ENCODE measurements around the gene PKP3.
A peak's percentile ranks its signal among the peaks of the same experiment; 100 is the strongest.

Gene PKP3

DNA sequence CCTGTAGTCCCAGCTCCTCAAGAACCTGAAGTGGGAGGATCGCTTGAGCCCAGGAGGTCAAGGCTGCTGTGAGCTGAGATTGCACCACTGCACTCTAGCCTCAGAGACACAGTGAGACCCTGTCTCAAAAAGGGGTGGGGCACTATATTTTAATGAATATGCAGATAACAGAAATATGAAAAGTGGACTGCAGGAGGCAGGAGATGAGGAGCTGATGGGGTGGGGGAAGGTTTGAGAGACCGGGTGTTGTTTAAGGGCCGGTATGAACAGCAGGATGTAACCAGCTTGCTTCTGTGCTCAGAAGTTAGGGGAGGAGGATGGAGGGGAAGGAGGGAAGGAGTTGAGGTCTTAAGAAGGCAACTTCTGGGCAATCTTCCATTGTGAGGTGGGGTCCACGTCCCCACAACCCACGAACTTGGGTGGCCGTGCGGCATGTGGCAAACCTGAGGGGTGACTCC lies 26.0 kb upstream of the PKP3 start (continued):
- TF ChIP-seq GLIS3 (CRISPR knock-in tag; IDR thresholded peaks at IDR 0.05), result no peak
- TF ChIP-seq TOX (CRISPR knock-in tag; IDR thresholded peaks at IDR 0.05; ENCODE audit: borderline replicate concordance), result no peak

DNA sequence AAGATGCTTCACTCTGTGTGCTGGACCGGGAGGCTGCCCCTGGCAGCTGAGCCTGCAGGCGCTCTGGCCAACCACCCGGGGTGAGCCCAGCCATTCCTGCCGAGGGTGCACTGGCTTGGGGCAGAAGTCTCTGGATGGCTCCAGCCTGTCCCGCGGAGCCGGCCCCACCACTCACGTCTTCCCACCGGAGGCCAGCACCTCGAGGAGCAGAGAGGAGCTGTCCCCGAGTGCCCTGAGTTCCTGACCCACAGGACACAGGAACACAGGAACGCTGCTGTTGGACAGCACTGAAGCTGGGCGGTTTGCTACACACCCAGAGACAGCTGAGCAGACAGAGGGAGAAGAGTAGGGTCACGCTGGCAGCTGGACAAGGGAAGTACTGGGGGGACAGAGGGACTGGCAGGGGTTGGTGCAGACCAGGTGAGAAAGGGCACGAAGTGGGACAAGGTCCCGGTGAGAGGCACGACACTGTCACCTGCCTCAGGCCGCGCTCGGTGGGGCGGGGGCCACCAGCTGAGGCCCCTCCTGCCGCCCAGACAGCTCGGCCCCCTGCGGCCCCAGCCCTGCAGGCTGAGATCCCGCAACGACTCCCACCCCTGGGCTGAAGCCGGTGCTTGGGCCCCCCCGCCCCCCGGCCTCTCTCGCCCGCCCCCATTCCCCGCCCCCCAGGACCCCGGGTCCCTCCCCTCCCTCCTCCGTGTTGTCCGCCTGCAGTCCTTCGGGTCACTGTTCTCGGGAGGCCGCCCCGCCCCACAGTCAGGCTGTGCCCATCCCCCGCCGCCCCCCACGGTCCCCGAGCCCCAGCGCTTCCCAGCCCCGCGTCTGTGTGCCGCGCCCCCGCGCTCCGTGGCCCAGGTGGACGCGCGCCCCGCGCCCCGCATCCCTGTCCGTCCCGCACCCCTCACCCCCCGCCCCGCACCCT lies 25.3 kb upstream of the PKP3 start:
- no peak for TF ChIP-seq SNAI2 (CRISPR knock-in tag; IDR thresholded peaks at IDR 0.05)
- TF ChIP-seq ESRRG (CRISPR knock-in tag; IDR thresholded peaks at IDR 0.05), result no peak
- TF ChIP-seq ARNTL (CRISPR knock-in tag; IDR thresholded peaks at IDR 0.05; ENCODE audit: borderline replicate concordance, low read depth), result no peak
- TF ChIP-seq, protein P1, sequence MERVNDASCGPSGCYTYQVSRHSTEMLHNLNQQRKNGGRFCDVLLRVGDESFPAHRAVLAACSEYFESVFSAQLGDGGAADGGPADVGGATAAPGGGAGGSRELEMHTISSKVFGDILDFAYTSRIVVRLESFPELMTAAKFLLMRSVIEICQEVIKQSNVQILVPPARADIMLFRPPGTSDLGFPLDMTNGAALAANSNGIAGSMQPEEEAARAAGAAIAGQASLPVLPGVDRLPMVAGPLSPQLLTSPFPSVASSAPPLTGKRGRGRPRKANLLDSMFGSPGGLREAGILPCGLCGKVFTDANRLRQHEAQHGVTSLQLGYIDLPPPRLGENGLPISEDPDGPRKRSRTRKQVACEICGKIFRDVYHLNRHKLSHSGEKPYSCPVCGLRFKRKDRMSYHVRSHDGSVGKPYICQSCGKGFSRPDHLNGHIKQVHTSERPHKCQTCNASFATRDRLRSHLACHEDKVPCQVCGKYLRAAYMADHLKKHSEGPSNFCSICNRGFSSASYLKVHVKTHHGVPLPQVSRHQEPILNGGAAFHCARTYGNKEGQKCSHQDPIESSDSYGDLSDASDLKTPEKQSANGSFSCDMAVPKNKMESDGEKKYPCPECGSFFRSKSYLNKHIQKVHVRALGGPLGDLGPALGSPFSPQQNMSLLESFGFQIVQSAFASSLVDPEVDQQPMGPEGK (CRISPR knock-in tag; IDR thresholded peaks at IDR 0.05; ENCODE audit: borderline replicate concordance), result no peak
- TF ChIP-seq, protein P2, sequence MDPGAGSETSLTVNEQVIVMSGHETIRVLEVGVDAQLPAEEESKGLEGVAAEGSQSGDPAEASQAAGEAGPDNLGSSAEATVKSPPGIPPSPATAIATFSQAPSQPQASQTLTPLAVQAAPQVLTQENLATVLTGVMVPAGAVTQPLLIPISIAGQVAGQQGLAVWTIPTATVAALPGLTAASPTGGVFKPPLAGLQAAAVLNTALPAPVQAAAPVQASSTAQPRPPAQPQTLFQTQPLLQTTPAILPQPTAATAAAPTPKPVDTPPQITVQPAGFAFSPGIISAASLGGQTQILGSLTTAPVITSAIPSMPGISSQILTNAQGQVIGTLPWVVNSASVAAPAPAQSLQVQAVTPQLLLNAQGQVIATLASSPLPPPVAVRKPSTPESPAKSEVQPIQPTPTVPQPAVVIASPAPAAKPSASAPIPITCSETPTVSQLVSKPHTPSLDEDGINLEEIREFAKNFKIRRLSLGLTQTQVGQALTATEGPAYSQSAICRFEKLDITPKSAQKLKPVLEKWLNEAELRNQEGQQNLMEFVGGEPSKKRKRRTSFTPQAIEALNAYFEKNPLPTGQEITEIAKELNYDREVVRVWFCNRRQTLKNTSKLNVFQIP (CRISPR knock-in tag; IDR thresholded peaks at IDR 0.05; ENCODE audit: borderline replicate concordance, low read depth), result no peak
- no peak for TF ChIP-seq PPARA (CRISPR knock-in tag; IDR thresholded peaks at IDR 0.05; ENCODE audit: borderline replicate concordance)
- TF ChIP-seq GLIS3 (CRISPR knock-in tag; IDR thresholded peaks at IDR 0.05), result no peak
- no peak for TF ChIP-seq ZNF8 (CRISPR knock-in tag; IDR thresholded peaks at IDR 0.05)
- no peak for TF ChIP-seq ZFP30 (CRISPR knock-in tag; IDR thresholded peaks at IDR 0.05)
- ATAC-seq, result peak; percentile 74

DNA sequence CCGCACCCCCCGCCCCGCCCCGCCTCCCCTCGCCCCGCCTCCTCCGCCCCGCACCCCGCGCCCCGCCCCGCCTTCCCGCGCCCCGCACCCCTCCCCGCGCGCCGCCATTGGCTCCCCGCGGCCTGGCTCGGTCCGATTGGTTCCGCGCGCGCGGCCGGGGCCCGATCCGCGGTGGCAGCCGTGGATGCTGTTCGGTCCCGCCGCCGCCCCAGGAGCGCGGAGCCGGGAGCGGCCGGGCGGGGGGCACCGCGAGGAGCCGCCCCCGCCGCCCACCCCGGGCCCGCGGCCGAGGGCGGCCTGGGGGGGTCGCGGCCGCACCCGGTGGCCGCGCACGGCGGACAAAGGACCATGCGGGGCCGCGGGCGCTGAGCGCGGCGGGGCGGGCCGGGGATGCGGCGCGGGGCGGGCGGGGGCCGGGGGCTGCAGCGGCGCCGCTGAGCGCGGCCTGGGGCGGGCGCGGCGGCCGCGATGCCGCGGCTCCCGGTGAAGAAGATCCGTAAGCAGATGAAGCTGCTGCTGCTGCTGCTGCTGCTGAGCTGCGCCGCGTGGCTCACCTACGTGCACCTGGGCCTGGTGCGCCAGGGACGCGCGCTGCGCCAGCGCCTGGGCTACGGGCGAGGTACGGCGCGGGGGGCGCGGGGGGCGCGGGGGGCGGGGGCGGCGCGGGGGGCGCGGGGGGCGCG lies 24.5 kb upstream of the PKP3 start, which contains the start of gene B4GALNT4:
Gene B4GALNT4, plus strand, starts transcription at position 164 of the 683 bp plus-strand sequence. Its CDS starts 305 bp downstream, at position 469.
- ATAC-seq, result peak; percentile 42

DNA sequence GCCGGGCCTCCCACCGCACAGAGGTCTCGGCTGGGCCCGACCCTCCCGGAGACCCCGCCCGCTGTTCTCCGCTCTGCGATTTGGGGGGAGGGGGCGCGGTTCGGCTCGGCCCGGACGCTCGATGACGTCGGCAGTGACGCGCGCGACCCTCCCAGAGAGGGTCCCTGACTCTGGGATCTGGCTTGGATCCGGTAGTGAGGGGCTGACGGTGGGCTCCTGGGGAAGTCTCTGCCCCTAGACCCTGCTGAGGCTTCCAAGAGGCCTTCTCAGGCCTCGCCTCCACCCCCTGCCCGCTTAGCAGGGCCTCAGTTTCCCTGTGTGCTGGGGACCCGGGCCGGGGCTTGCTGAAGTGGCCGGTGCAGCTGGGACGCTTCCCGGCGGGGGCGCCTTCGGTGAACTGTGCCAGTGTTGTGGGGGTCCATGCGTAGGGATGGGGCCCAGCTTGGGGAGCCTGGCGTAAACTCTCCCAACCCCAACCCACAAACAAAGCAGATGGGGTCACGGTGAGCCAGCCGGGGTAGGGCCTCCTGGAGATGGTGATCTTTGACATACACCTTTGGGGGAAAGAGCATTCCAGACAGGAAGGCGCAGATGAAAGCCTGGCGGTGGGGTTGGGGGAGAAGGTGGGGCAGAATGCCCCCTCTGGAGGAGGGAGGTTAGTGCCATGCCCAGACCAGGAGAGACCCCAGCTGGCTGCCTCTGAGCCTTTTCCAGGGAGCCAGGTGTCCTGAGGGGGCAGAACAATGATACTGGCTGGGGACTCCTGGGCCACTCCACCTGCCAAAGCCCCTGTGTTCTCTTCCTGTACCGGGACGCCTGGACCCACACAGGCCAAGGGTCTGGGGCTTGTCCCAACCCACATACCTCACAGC lies 23.7 kb upstream of the PKP3 start:
- TF ChIP-seq ISL1 (CRISPR knock-in tag; IDR thresholded peaks at IDR 0.05) (no peak), TCF4 (CRISPR knock-in tag; IDR thresholded peaks at IDR 0.05; ENCODE audit: borderline replicate concordance) (no peak), ARNTL (CRISPR knock-in tag; IDR thresholded peaks at IDR 0.05; ENCODE audit: borderline replicate concordance, low read depth) (no peak), PPARA (CRISPR knock-in tag; IDR thresholded peaks at IDR 0.05; ENCODE audit: borderline replicate concordance) (no peak), ESRRG (CRISPR knock-in tag; IDR thresholded peaks at IDR 0.05) (no peak), CSDC2 (CRISPR knock-in tag; IDR thresholded peaks at IDR 0.05) (no peak), ZNF8 (CRISPR knock-in tag; IDR thresholded peaks at IDR 0.05) (no peak), ZNF565 (CRISPR knock-in tag; conservative IDR thresholded peaks at IDR 0.05; ENCODE audit: low read depth) (no peak), RARB (CRISPR knock-in tag; IDR thresholded peaks at IDR 0.05) (no peak), ZFP3 (CRISPR knock-in tag; IDR thresholded peaks at IDR 0.05) (no peak), SNAI2 (CRISPR knock-in tag; IDR thresholded peaks at IDR 0.05) (no peak), GLIS3 (CRISPR knock-in tag; IDR thresholded peaks at IDR 0.05) (no peak)
- TF ChIP-seq, protein P3, sequence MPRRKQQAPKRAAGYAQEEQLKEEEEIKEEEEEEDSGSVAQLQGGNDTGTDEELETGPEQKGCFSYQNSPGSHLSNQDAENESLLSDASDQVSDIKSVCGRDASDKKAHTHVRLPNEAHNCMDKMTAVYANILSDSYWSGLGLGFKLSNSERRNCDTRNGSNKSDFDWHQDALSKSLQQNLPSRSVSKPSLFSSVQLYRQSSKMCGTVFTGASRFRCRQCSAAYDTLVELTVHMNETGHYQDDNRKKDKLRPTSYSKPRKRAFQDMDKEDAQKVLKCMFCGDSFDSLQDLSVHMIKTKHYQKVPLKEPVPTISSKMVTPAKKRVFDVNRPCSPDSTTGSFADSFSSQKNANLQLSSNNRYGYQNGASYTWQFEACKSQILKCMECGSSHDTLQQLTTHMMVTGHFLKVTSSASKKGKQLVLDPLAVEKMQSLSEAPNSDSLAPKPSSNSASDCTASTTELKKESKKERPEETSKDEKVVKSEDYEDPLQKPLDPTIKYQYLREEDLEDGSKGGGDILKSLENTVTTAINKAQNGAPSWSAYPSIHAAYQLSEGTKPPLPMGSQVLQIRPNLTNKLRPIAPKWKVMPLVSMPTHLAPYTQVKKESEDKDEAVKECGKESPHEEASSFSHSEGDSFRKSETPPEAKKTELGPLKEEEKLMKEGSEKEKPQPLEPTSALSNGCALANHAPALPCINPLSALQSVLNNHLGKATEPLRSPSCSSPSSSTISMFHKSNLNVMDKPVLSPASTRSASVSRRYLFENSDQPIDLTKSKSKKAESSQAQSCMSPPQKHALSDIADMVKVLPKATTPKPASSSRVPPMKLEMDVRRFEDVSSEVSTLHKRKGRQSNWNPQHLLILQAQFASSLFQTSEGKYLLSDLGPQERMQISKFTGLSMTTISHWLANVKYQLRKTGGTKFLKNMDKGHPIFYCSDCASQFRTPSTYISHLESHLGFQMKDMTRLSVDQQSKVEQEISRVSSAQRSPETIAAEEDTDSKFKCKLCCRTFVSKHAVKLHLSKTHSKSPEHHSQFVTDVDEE (CRISPR knock-in tag; IDR thresholded peaks at IDR 0.05), result no peak
- ATAC-seq, result no peak

More for the DNA sequence above, 24.5 kb upstream of the PKP3 start, which contains the start of gene B4GALNT4:
- TF ChIP-seq ZNF8 (CRISPR knock-in tag; IDR thresholded peaks at IDR 0.05), result no peak
- TF ChIP-seq BACH2 (CRISPR knock-in tag; IDR thresholded peaks at IDR 0.05; ENCODE audit: borderline replicate concordance), result no peak
- no peak for TF ChIP-seq ZC3H10 (CRISPR knock-in tag; IDR thresholded peaks at IDR 0.05)

Data from SK-N-SH treated with all-trans-retinoic acid at 6 μM for 48 hours (cell line).